ENCODE data around the gene MADD.
"Not testable (repeated sequence)": the region's sequence is repeated elsewhere in the genome, so short reads cannot be mapped to it uniquely, and the experiment has no call there.

Gene MADD

GRCh38 chr11:47274495-47275235 is 4.7 kb downstream of the MADD start:
- no peak for DNase-seq (ENCODE audit: low read depth in 2 of 2)

GRCh38 chr11:47276923-47277322 is 7.0 kb downstream of the MADD start:
- DNase-seq (ENCODE audit: low read depth in 2 of 2), result no peak

GRCh38 chr11:47278058-47278457 is 8.1 kb downstream of the MADD start:
- DNase-seq (ENCODE audit: low read depth in 2 of 2), result no peak

GRCh38 chr11:47278769-47279168 is 8.8 kb downstream of the MADD start:
- DNase-seq (ENCODE audit: low read depth in 2 of 2), result no peak

GRCh38 chr11:47280099-47280498 is 10.2 kb downstream of the MADD start:
- DNase-seq (ENCODE audit: low read depth in 2 of 2), result no peak

- no peak for DNase-seq (ENCODE audit: low read depth in 2 of 2)
Measured at GRCh38 chr11:47280860-47281259, 10.9 kb downstream of the MADD start.

GRCh38 chr11:47282462-47282861 is 12.5 kb downstream of the MADD start:
- no peak for DNase-seq (ENCODE audit: low read depth in 2 of 2)

GRCh38 chr11:47284151-47284550 is 14.2 kb downstream of the MADD start:
- DNase-seq (ENCODE audit: low read depth in 2 of 2), result no peak

GRCh38 chr11:47285969-47286770 is 16.2 kb downstream of the MADD start:
- no peak for DNase-seq (ENCODE audit: low read depth in 2 of 2)

GRCh38 chr11:47288066-47288465 is 18.1 kb downstream of the MADD start:
- DNase-seq (ENCODE audit: low read depth in 2 of 2), result no peak

- DNase-seq (ENCODE audit: low read depth in 2 of 2), result no peak
Measured at GRCh38 chr11:47289856-47290255, 19.9 kb downstream of the MADD start.

GRCh38 chr11:47295385-47295784 is 25.5 kb downstream of the MADD start:
- no peak for DNase-seq (ENCODE audit: low read depth in 2 of 2)

- no peak for DNase-seq (ENCODE audit: low read depth in 2 of 2)
Measured at GRCh38 chr11:47296045-47296444, 26.1 kb downstream of the MADD start.

- no peak for DNase-seq (ENCODE audit: low read depth in 2 of 2)
Measured at GRCh38 chr11:47299078-47299477, 29.1 kb downstream of the MADD start.

GRCh38 chr11:47302853-47303252 is 32.9 kb downstream of the MADD start:
- DNase-seq (ENCODE audit: low read depth in 2 of 2), result no peak

- DNase-seq (ENCODE audit: low read depth in 2 of 2), result no peak
Measured at GRCh38 chr11:47305734-47306483, 36.0 kb downstream of the MADD start.

GRCh38 chr11:47306484-47306844 is 36.5 kb downstream of the MADD start:
- DNase-seq (ENCODE audit: low read depth in 2 of 2), result no peak

- no peak for DNase-seq (ENCODE audit: low read depth in 2 of 2)
Measured at GRCh38 chr11:47308050-47308823, 38.3 kb downstream of the MADD start.

- DNase-seq (ENCODE audit: low read depth in 2 of 2), result no peak
Measured at GRCh38 chr11:47314992-47315391, 45.1 kb downstream of the MADD start.

- not testable (repeated sequence) for DNase-seq (ENCODE audit: low read depth in 2 of 2)
Measured at GRCh38 chr11:47316501-47316900, 46.6 kb downstream of the MADD start.

- DNase-seq (ENCODE audit: low read depth in 2 of 2), result no peak
Measured at GRCh38 chr11:47317064-47317828, 47.3 kb downstream of the MADD start.
